ENCODE measurements around the gene GALNT17. TPM values are rescaled to one million over a fixed set of nuclear protein-coding genes. Genes with fewer than 3 reads are reported as not detected.

GALNT17 gene
- total RNA-seq, result 0.14 TPM in 1 of 2 replicates, not detected in the other

GRCh38 chr7:71132127-71132376 lies at the start of gene GALNT17:
TSS of gene GALNT17 (plus strand) at chr7:71132144.

Small RNA genes within 50 kb of the gene (small RNA-seq; reads per million reads assigned to genes)
- not detected for gene MIR3914-1 (ENCODE audit: low replicate concordance)
- gene RN7SKP75 (ENCODE audit: low replicate concordance), result not detected

Data from placental pericyte (primary cell).